GM23338 (cell line): ENCODE results near the gene KHDC3L. TPM values are rescaled to one million over a fixed set of nuclear protein-coding genes. Genes with fewer than 3 reads are reported as not detected.

Experiments used
- ATAC-seq: fragments of 200-7000 bp; cut with Tn5 transposase; 3 replicates; pipeline ENCODE4 v1.9.1; 2020
- DNase-seq: peaks from one replicate; pipeline ENCODE4 v3.0.0-alpha.2; 2015; ENCODE audit warnings: low spot score
- H2AFZ ChIP-seq: fragments of 200-600 bp; sonication (generic); 2 replicates; pipeline ENCODE4 v1.8.0; 2016; ENCODE audit warnings: antibody characterized with exemption, mild to moderate bottlenecking, moderate library complexity
- H3F3A ChIP-seq: fragments of 200-600 bp; sonication (generic); replicated peaks from 2 replicates; pipeline ENCODE4 v1.8.0; 2017; ENCODE audit warnings: antibody characterized with exemption, mixed run types, low read depth
- H3K27ac ChIP-seq: fragments of 200-600 bp; sonication (generic); 2 replicates; pipeline ENCODE4 v1.6.1; 2016; ENCODE audit warnings: low read depth
- H3K27me3 ChIP-seq: fragments of 200-600 bp; sonication (generic); 2 replicates; pipeline ENCODE4 v1.8.0; 2016; ENCODE audit warnings: mild to moderate bottlenecking, mixed run types, moderate library complexity; ENCODE audit not compliant: insufficient read depth
- H3K36me3 ChIP-seq: fragments of 200-600 bp; sonication (generic); 2 replicates; pipeline ENCODE4 v1.8.0; 2016; ENCODE audit warnings: mild to moderate bottlenecking; ENCODE audit not compliant: insufficient read depth
- H3K4me1 ChIP-seq: fragments of 200-600 bp; sonication (generic); 2 replicates; pipeline ENCODE4 v1.8.0; 2016; ENCODE audit warnings: mild to moderate bottlenecking, moderate library complexity; ENCODE audit not compliant: insufficient read depth
- H3K4me2 ChIP-seq: fragments of 200-600 bp; sonication (generic); 2 replicates; pipeline ENCODE4 v1.7.1; 2017; ENCODE audit warnings: mixed run types
- H3K4me3 ChIP-seq: fragments of 200-600 bp; sonication (generic); 2 replicates; pipeline ENCODE4 v1.6.1; 2016; ENCODE audit warnings: mixed run types
- H3K79me2 ChIP-seq: fragments of 200-600 bp; sonication (generic); replicated peaks from 2 replicates; pipeline ENCODE4 v1.8.0; 2017; ENCODE audit warnings: mild to moderate bottlenecking; ENCODE audit not compliant: insufficient read depth
- H3K9me2 ChIP-seq: fragments of 200-600 bp; sonication (generic); 2 replicates; pipeline ENCODE4 v1.8.0; 2017; ENCODE audit not compliant: insufficient read depth
- H4K20me1 ChIP-seq: fragments of 200-600 bp; sonication (generic); replicated peaks from 2 replicates; pipeline ENCODE4 v1.8.0; 2017; ENCODE audit warnings: mild to moderate bottlenecking; ENCODE audit not compliant: insufficient read depth
- H3K27ac Mint-ChIP-seq: 2 replicates; pipeline ENCODE4 v1.8.0; 2020; ENCODE audit warnings: inconsistent platforms, mild to moderate bottlenecking, moderate library complexity, mixed read lengths
- H3K27me3 Mint-ChIP-seq: 3 replicates; pipeline ENCODE4 v1.8.0; 2022; ENCODE audit warnings: low read depth, mild to moderate bottlenecking, moderate library complexity, mixed read lengths, inconsistent platforms; ENCODE audit not compliant: insufficient read depth, poor library complexity
- H3K36me3 Mint-ChIP-seq: 3 replicates; pipeline ENCODE4 v1.8.0; 2021; ENCODE audit warnings: low read depth, mild to moderate bottlenecking, inconsistent platforms, moderate library complexity, mixed read lengths
- H3K4me1 Mint-ChIP-seq: 3 replicates; pipeline ENCODE4 v1.8.0; 2020; ENCODE audit warnings: mild to moderate bottlenecking, inconsistent platforms, mixed read lengths
- H3K4me3 Mint-ChIP-seq: 3 replicates; pipeline ENCODE4 v1.8.0; 2021; ENCODE audit warnings: moderate library complexity, mild to moderate bottlenecking, inconsistent platforms, mixed read lengths
- H3K9me3 Mint-ChIP-seq: 3 replicates; pipeline ENCODE4 v1.8.0; 2020; ENCODE audit warnings: moderate library complexity, mild to moderate bottlenecking, inconsistent platforms, mixed read lengths
- CREB1 ChIP-seq: fragments of 250-450 bp; sonication (Bioruptor Pico); IDR thresholded peaks from 2 replicates; pipeline ENCODE4 v1.5.0; 2020; ENCODE audit warnings: low read depth, mild to moderate bottlenecking, moderate library complexity
- CTCF ChIP-seq, 2 experiments: fragments of 200-600 bp in 1 of 2; sonication (generic) in 1 of 2; conservative IDR thresholded peaks; 2 replicates each; pipeline versions ENCODE4 v1.5.1 to v1.6.1; 2016 to 2017; ENCODE audit warnings: antibody characterized with exemption in 2 of 2, low read depth in 2 of 2, mild to moderate bottlenecking in 2 of 2, moderate library complexity in 1 of 2
- EZH2 ChIP-seq: fragments of 200-600 bp; sonication (generic); IDR thresholded peaks from one replicate; pipeline ENCODE4 v1.8.0; 2017; ENCODE audit warnings: antibody characterized with exemption, mild to moderate bottlenecking, low read depth; ENCODE audit not compliant: unreplicated experiment
- EZH2phosphoT487 ChIP-seq: fragments of 200-600 bp; sonication (generic); IDR thresholded peaks from one replicate; pipeline ENCODE4 v1.8.1; 2018; ENCODE audit warnings: antibody characterized with exemption; ENCODE audit not compliant: unreplicated experiment
- JUNB ChIP-seq: IDR thresholded peaks from one replicate; pipeline ENCODE4 v1.6.1; 2016; ENCODE audit warnings: antibody characterized with exemption; ENCODE audit not compliant: unreplicated experiment
- NANOG ChIP-seq: IDR thresholded peaks from 2 replicates; pipeline ENCODE4 v1.6.1; 2016; ENCODE audit warnings: antibody characterized with exemption, borderline replicate concordance
- POLR2AphosphoS5 ChIP-seq: IDR thresholded peaks from 2 replicates; pipeline ENCODE4 v1.6.1; 2016; ENCODE audit warnings: antibody characterized with exemption, low read depth
- STAT1 ChIP-seq: IDR thresholded peaks from one replicate; pipeline ENCODE4 v1.6.1; 2016; ENCODE audit warnings: antibody characterized with exemption; ENCODE audit not compliant: unreplicated experiment
- ZNF114 ChIP-seq: fragments of 250-450 bp; sonication (Bioruptor Pico); IDR thresholded peaks from 2 replicates; pipeline ENCODE4 v1.5.0; 2020; ENCODE audit warnings: mild to moderate bottlenecking, moderate library complexity
- ZNF331 ChIP-seq: fragments of 250-450 bp; sonication (Bioruptor Pico); IDR thresholded peaks from 2 replicates; pipeline ENCODE4 v1.5.0; 2020; ENCODE audit warnings: low read depth, mild to moderate bottlenecking, moderate library complexity
- ZNF462 ChIP-seq: fragments of 250-450 bp; sonication (Bioruptor Pico); IDR thresholded peaks from 2 replicates; pipeline ENCODE4 v1.5.0; 2020; ENCODE audit warnings: mild to moderate bottlenecking, moderate library complexity
- long read RNA-seq: library from polyadenylated mRNA; unstranded; transcript quantifications from one replicate; pipeline ENCODE4 v2.0.0, GENCODE V29; 2020; ENCODE audit not compliant: unreplicated experiment
- polyA plus RNA-seq: library from polyadenylated mRNA; unstranded; fragments of >200 nt; fragmentation: Nextera tagmentation; extraction: Ambion mirVana; gene quantifications from 2 replicates; pipeline ENCODE4 v1.2.1, GENCODE V29; 2016
- total RNA-seq: library from RNA; depleted of rRNA; stranded (reverse); fragments of >200 nt; shearing (Covaris generic); gene quantifications from 2 replicates; pipeline ENCODE4 v1.2.3, GENCODE V29; 2014; rRNA removed
- TF ChIP-seq, protein P1 (sequence below): IDR thresholded peaks from 2 replicates; pipeline ENCODE4 v1.6.1; 2016; ENCODE audit warnings: antibody characterized with exemption
- TF ChIP-seq, protein P2 (sequence below): IDR thresholded peaks from one replicate; pipeline ENCODE4 v1.6.1; 2018; ENCODE audit warnings: antibody characterized with exemption; ENCODE audit not compliant: unreplicated experiment

KHDC3L gene
- total RNA-seq (not detected in 2 replicates), polyA plus RNA-seq (not detected in 2 replicates)
- long read RNA-seq = 0 reads

DNA sequence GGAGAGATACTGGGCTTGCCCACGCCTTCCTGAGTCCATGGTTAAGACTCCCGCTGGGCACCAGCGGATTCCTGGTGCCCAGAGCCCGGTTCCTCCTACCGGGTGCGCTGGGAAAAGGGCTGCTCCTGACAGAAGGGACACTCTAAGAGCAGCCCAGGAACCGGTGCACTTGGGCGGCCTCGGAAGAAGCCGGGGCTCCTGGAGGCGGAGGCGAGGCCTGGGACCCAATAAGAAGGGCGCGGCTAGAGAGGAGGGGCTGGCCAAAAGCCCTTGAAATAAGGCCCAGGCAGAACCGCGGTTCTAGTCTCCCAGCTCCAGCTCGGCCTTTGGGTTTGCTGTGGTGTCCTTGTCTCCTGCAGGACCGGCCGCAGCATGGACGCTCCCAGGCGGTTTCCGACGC, at the start of gene KHDC3L:
Gene KHDC3L, plus strand, starts transcription at position 301 of the 400 bp plus-strand sequence. Its CDS starts 72 bp downstream, at position 373.
- H3K79me2 ChIP-seq = no peaks in the 10 kb centered on the region
- H3K36me3 Mint-ChIP-seq = no peaks in the 10 kb centered on the region
- no peaks in the 10 kb centered on the region for H3K9me2 ChIP-seq
- H2AFZ ChIP-seq = 0 out of 2 replicates have a peak within 1 kb of the TSS, but pooled peaks have one; percentile 66
- DNase-seq = no peak
- H3F3A ChIP-seq = no peaks in the 10 kb centered on the region
- H4K20me1 ChIP-seq = no peaks in the 10 kb centered on the region
- no peak within 1 kb of the TSS for H3K4me2 ChIP-seq
- no peaks in the 10 kb centered on the region for H3K9me3 Mint-ChIP-seq
- no peak within 1 kb of the TSS for H3K27ac Mint-ChIP-seq
- TF ChIP-seq EZH2 (no peak), ZNF331 (CRISPR knock-in tag) (no peak), ZNF114 (CRISPR knock-in tag) (no peak), CREB1 (CRISPR knock-in tag) (no peak), JUNB (no peak), CTCF (conservative IDR thresholded peaks at IDR 0.05; ENCODE audit: low read depth in 2 of 2) (no peak), EZH2phosphoT487 (no peak), STAT1 (no peak), NANOG (no peak), ZNF462 (CRISPR knock-in tag) (no peak), POLR2AphosphoS5 (no peak)
- TF ChIP-seq, protein P1, sequence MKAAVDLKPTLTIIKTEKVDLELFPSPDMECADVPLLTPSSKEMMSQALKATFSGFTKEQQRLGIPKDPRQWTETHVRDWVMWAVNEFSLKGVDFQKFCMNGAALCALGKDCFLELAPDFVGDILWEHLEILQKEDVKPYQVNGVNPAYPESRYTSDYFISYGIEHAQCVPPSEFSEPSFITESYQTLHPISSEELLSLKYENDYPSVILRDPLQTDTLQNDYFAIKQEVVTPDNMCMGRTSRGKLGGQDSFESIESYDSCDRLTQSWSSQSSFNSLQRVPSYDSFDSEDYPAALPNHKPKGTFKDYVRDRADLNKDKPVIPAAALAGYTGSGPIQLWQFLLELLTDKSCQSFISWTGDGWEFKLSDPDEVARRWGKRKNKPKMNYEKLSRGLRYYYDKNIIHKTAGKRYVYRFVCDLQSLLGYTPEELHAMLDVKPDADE = no peak
- TF ChIP-seq, protein P2, sequence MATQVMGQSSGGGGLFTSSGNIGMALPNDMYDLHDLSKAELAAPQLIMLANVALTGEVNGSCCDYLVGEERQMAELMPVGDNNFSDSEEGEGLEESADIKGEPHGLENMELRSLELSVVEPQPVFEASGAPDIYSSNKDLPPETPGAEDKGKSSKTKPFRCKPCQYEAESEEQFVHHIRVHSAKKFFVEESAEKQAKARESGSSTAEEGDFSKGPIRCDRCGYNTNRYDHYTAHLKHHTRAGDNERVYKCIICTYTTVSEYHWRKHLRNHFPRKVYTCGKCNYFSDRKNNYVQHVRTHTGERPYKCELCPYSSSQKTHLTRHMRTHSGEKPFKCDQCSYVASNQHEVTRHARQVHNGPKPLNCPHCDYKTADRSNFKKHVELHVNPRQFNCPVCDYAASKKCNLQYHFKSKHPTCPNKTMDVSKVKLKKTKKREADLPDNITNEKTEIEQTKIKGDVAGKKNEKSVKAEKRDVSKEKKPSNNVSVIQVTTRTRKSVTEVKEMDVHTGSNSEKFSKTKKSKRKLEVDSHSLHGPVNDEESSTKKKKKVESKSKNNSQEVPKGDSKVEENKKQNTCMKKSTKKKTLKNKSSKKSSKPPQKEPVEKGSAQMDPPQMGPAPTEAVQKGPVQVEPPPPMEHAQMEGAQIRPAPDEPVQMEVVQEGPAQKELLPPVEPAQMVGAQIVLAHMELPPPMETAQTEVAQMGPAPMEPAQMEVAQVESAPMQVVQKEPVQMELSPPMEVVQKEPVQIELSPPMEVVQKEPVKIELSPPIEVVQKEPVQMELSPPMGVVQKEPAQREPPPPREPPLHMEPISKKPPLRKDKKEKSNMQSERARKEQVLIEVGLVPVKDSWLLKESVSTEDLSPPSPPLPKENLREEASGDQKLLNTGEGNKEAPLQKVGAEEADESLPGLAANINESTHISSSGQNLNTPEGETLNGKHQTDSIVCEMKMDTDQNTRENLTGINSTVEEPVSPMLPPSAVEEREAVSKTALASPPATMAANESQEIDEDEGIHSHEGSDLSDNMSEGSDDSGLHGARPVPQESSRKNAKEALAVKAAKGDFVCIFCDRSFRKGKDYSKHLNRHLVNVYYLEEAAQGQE = no peak
- H3K4me1 ChIP-seq = 0 out of 2 replicates have a peak, but pooled peaks cover under 1% of the 10 kb centered on the region
- ATAC-seq = no peak
- no peaks in the 10 kb centered on the region for H3K27me3 ChIP-seq
- H3K4me1 Mint-ChIP-seq = no peaks in the 10 kb centered on the region; the same call in 2 of the 3 replicates
- peaks cover 2% of the 10 kb centered on the region for H3K27me3 Mint-ChIP-seq
- no peak within 1 kb of the TSS for H3K4me3 Mint-ChIP-seq
- no peak within 1 kb of the TSS for H3K4me3 ChIP-seq
- H3K36me3 ChIP-seq = no peaks in the 10 kb centered on the region
- H3K27ac ChIP-seq = no peak within 1 kb of the TSS
